GM18861 (cell line): ENCODE measurements around the gene DNAH1.
"Not testable (repeated sequence)": the region's sequence is repeated elsewhere in the genome, so short reads cannot be mapped to it uniquely, and the experiment has no call there.

Experiments
- ATAC-seq: cut with Tn5 transposase; IDR thresholded peaks from one replicate; pipeline ENCODE4 v1.9.1; 2021; ENCODE audit not compliant: unreplicated experiment

DNAH1 gene

DNA sequence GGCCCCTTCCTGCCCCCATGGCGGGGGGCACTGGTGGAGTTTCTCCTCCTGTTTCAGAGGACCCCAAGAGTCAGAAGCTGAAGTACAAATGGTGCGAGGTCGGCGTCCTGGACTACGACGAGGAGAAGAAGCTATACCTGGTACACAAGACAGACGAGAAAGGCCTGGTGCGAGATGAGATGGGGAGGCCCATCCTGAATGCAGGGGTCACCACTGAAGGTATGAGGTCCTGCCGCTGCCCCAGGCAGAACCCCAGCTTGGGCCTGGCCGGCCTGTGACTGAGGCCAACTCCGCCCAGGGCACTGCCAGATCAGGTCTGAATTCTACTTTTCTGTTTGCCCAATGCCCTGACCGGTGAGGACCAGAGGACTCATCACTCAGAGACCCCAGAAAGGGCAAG lies 15.0 kb downstream of the DNAH1 start:
- ATAC-seq, result no peak

GRCh38 chr3:52331906-52332305 lies 15.8 kb downstream of the DNAH1 start:
- no peak for ATAC-seq

DNA sequence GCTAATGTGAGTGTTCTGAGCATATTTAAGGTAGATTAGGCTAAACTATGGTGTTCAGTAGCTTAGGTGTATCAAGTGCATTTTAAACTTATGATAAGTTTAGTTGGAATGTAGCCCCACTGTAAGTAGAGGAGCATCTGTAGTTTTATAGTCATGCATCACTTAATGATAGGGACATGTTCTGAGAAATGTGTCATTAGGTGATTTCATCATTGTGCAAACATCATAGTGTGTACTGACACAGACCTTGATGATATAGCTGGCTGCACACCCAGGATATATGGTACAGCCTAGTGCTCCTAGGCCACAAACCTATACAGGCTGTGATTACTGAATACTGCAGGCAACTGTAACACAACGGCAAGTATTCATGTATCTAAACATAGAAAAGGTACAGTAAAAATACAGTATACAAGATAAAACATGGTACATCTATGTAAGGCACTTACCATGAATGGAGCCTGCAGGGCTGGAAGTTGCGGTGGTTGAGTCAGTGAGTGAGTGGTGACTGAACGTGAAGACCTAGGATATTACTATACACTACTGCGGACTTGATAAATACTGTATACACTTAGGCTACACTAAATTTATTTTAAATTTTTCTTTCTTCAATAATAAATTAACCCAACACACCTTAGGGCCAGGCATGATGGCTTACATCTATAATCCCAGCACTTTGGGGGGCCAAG lies 17.9 kb downstream of the DNAH1 start:
- no peak for ATAC-seq

- not testable (repeated sequence) for ATAC-seq
Observed at GRCh38 chr3:52338131-52338530, 22.0 kb downstream of the DNAH1 start.

GRCh38 chr3:52339612-52340011 lies 23.5 kb downstream of the DNAH1 start:
- no peak for ATAC-seq

- ATAC-seq, result no peak
Observed at GRCh38 chr3:52341123-52341522, 25.0 kb downstream of the DNAH1 start.

DNA sequence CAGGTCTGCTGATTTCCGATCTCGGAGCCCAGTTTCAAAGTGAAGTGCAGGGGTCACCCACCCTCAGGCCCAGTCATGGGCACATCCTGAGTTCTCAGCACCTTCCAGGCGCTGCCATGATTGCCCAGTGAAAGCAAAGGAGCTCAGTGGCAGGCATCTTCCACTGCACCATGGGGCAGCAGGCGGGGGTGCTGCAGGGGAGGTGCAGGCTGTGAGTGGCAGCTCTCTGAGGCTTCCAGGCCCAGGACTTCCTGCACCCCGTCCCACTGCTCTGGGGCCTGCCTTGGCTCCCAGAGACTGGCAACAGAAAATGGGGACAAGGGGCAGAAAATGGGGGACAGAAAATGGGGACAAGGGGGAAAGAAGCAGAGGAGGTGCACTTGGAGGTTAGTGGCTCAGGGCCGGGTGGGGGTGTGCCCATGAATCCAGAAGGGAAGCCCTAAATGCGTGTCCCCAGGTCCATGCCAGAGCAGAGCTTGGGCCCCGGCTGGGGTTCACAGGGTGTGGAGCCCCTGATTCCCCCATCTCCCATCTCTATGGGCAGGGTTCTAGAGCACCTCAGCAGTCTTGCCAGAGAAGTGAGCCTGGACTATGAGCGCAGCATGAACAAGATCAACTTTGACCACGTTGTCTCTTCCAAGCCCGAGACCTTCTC lies 28.0 kb downstream of the DNAH1 start:
- ATAC-seq, result no peak

DNA sequence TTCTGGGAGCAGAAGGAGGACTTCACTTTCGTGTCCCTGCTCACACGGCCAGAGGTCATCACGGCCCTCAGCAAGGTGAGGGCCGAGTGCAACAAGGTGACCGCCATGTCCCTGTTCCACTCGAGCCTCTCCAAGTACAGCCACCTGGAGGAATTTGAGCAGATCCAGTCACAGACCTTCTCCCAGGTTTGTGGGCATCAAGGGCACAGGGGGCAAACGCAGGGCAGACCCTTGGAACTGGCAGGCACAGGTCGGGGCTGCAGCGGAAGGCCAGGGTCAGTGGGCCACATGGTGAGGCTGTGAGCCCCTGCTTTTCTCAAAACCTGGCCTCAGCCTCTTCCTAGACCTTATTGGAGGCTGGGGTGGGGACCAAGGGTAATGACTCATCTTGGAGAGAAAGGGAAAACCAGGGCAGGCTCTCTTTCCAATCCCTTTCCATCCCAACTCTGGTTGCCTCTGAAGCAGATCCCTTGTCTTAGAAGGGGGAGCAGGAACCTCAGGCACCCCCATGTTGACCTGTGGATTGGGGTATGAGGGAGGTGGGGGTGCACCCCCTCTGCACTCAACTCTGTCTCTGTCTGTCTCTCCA lies 29.5 kb downstream of the DNAH1 start:
- no peak for ATAC-seq

- ATAC-seq, result no peak
Observed at GRCh38 chr3:52346623-52347530, 30.8 kb downstream of the DNAH1 start.

GRCh38 chr3:52347716-52348635 lies 31.9 kb downstream of the DNAH1 start:
- ATAC-seq, result no peak

GRCh38 chr3:52349131-52349530 lies 33.0 kb downstream of the DNAH1 start:
- no peak for ATAC-seq

DNA sequence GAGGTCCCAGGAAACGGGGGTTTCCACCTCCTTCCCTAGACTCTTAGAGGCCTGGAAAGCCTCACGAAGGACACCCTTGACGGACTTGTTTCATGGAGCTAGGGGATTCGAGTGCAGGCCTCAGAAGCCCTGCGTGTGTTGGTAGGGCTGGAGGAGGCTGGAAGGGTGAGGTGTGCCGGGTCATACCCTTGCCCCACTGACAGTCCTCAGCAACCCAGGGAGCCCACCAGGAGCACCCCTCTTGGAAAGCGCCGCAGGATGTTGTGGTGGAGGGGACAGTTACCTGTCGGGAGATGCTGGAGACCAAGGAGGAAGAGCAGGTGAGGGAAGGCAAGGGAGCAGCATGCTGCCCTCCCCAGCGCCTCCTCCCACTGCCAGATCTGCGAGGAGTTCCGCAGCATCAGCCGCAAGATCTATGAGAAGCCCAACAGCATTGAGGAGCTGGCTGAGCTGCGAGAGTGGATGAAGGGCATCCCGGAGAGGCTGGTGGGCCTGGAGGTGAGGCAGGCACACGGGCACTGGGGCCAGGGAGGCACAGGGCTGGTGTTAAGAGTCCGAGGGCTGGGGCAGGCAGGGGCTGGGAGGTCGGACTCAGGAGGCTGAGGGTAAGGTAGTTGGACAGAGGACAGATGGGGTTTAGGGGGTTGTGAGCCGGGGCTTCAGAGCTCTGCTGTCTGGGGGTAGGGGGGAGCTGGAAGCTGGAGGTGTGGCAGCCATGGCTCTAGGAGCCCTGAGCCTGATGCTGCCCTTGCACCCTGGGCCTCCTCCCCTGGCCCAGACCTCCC lies 33.7 kb downstream of the DNAH1 start:
- no peak for ATAC-seq

DNA sequence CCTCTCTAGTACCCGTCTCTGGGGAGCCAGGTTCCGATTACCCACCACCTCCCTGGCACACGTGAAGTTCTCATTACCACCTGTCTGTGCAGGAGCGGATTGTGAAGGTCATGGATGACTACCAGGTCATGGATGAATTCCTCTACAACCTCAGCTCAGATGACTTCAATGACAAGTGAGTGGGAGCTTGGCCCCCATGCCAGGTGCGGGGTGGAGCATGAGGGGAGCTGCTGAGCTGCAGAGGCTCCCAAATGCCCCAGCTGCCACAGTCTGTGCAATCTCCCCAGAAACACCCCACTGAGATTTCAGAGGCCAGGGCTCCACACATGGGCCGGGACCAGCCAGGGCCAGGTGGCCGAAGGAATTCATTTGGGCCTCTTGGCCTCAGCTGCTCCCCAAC lies 34.3 kb downstream of the DNAH1 start:
- no peak for ATAC-seq

DNA sequence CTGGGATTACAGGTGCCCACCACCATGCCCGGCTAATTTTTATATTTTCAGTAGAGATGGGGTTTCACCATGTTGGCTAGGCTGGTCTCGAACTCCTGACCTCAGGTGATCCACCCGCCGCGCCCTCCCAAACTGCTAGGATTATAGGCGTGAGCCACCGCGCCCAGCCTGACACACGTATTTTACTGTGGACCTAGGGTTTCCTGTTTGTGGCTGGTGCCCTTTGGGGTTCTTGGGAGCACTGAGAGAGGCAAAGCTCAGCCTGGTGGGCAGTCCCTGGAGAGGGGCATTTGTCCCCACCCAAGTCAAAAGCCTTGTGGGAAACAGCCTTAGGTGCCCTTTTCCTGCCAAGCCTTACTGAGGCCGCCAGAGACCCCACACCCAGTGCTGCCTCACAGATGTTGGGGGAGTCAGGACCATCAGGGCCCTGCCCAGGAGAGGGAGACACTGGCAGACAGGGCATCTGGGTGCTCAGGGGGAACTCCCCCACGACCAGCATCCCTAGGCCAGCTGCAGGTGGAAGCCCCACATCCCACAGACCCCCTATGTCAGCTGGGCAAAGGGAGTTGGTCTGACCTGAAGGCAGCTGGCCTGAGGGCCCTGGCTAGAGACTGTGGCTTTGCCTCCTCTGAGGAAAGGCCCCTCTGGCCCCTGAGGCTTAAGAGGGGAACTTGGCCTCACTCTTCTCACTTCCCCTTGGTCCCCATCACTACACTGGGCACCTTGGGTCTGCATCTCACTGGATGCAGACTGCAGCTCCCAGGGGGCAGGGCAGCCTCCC lies 35.1 kb downstream of the DNAH1 start:
- no peak for ATAC-seq

DNA sequence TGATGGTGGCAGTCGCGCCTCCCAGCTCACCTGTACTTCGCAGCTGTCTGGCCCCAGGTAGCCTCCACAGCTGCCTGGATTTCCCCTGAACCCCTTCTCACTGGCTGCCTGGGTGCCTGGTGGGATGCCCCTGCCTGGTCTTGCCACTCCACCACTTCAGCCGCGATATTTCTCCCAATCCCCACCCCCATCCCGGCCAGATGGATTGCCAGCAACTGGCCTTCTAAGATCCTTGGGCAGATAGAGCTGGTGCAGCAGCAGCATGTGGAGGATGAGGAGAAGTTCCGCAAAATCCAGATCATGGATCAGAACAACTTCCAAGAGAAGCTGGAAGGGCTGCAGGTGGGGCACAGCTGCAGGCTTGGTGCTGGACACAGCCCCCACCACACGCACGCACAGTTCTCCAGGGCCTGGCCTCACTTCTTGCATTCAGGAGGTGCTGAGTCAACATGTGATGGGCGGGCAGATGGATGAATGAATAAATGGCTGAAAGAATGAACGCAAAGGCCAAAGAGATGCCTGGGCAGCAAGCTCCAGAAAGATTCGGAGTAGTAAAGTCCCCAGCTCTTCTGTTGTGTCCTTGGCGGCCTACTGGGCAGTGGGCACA lies 35.7 kb downstream of the DNAH1 start:
- no peak for ATAC-seq

DNA sequence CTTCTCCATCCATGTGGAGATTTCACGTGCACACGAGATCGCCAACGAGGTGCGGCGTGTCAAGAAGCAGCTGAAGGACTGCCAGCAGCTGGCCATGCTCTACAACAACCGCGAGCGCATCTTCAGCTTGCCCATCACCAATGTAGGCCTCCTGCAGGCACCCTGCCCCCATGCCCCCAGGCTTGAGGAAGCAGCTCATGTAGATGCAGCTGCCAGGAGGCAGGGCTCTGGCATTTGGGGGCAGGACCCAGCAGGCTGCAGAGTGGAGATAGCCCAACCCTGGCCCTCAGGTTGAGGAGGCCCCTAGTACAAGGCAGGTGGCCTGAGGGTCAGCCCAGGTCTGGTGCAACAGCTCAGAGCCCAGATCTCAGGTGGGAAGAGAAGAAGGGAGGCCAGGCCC lies 36.4 kb downstream of the DNAH1 start:
- ATAC-seq, result no peak

- ATAC-seq, result no peak
Observed at GRCh38 chr3:52353291-52353855, 37.3 kb downstream of the DNAH1 start.

DNA sequence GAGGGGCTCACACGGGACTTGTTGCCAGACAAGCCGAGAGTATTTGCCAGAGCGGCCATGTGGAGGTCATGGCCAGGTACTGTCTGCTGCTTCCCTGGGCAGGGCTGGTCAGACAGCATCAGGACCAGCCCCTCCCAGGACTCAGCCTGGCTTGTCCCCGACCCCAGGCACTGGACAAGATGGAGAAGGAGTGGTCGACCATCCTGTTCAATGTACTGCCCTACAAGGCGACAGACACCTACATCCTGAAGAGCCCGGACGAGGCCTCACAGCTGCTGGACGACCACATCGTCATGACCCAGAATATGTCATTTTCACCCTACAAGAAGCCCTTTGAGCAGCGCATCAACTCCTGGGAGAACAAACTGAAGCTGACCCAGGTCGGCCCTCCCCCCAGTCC lies 38.6 kb downstream of the DNAH1 start:
- no peak for ATAC-seq
